IPS-NIHi11 (cell line): Measurements from ENCODE around the gene IREB2.
"Not testable (repeated sequence)": the region's sequence is repeated elsewhere in the genome, so short reads cannot be mapped to it uniquely, and the experiment has no call there.

Experiments
- DNase-seq: peaks from one replicate; pipeline ENCODE4 v3.0.0; 2012; ENCODE audit warnings: mixed read lengths, low spot score

Gene IREB2

DNA sequence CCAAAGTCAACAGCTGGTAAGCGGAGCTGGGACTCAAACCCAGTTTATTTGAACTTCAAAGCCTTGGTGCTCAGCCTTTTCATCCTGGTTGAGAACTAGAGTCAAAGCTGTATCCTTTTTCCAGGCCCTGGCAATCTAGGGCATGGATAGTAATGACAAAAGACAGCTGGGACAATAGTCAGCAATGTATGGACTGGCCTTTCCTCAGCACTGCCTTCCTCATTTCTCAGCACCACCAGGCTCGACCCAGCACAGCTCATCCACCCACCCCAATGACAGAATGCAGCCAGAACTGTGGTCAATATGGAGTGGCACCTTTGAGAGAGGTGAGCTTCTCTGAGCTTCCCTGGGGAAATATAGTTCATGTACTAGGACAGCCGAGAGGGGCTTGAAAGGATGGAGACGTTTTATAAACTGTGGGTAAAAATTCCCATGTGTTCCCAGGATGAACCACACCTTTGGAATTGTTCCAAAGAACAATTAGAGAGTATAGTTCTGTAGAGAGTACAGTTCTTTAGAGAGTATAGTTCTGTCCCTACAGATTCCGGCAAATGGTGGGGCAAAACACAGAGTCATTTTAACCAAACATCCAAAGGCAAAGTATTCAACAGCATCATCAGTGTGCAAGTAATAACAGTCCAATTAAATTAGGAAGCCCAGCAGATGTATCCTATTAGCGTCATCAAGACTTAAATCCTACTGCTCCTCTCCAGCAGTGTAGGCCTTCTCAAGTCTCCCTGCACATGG, 30.2 kb upstream of the IREB2 start:
- DNase-seq = no peak

- DNase-seq = no peak
Measured at GRCh38 chr15:78408355-78408640, 29.7 kb upstream of the IREB2 start.

DNA sequence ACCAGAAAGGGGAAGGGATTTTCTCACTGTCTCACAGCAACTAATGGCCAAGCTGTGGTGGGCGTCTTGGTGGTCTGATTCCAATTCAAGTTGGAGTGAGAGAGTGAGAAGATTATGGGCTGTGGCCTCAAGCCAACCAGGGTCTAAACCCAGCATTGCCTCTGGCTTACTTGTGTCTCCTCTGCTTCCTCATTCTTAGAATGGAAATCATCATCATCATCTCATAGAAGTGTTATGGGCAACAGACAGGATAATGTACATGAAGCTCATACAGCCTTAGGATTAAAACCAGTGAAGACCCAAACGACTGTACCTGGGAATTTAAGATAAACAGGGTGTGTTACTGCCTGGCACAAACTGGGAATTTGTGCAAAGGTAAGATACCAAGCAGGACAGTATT, 29.1 kb upstream of the IREB2 start:
- no peak for DNase-seq

- DNase-seq = no peak
Measured at GRCh38 chr15:78411061-78411460, 27.0 kb upstream of the IREB2 start.

GRCh38 chr15:78414621-78415250, 23.3 kb upstream of the IREB2 start:
- DNase-seq = no peak

GRCh38 chr15:78415284-78415683, 22.7 kb upstream of the IREB2 start:
- no peak for DNase-seq

GRCh38 chr15:78417754-78418630, 20.0 kb upstream of the IREB2 start:
- DNase-seq = no peak

- no peak for DNase-seq
Measured at GRCh38 chr15:78418686-78419085, 19.3 kb upstream of the IREB2 start.

- DNase-seq = no peak
Measured at GRCh38 chr15:78419367-78419766, 18.6 kb upstream of the IREB2 start.

- DNase-seq = no peak
Measured at GRCh38 chr15:78420220-78420619, 17.8 kb upstream of the IREB2 start.

- DNase-seq = no peak
Measured at GRCh38 chr15:78420766-78421165, 17.2 kb upstream of the IREB2 start.

DNA sequence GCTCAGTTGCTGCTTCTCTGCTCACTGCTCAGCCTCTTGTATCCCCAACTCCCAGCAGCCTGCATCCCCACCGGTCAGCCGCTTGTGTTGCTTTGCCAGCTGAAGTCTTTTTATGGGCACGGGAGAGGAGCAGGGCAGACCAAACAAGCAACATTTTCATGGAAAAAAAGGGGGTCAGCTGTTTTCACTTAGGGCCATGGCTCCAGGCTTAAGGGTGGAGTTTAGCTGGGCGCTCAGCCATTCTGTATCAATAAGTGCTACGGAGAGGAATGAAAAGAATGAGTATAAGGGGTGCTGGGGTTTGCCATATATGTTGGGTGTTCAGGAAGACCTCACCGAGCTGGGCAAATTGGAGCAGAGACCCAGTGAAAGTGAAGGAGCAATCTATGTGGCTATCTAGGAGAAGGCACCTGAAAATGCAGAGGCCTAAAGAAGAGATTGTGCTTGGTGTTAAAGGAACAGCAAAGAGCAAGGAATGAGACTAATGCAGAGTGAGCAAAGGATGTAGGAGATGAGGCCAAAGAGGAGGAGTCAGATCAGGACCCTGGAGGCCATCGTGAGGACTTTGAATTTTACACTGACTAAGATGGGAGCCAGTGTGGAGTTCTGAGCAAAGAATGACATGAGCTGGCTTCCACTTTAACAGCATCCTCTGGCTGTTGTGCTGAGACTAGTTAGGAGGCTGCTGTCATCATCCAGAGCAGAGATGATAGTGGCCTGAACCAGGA, 16.6 kb upstream of the IREB2 start:
- no peak for DNase-seq

DNA sequence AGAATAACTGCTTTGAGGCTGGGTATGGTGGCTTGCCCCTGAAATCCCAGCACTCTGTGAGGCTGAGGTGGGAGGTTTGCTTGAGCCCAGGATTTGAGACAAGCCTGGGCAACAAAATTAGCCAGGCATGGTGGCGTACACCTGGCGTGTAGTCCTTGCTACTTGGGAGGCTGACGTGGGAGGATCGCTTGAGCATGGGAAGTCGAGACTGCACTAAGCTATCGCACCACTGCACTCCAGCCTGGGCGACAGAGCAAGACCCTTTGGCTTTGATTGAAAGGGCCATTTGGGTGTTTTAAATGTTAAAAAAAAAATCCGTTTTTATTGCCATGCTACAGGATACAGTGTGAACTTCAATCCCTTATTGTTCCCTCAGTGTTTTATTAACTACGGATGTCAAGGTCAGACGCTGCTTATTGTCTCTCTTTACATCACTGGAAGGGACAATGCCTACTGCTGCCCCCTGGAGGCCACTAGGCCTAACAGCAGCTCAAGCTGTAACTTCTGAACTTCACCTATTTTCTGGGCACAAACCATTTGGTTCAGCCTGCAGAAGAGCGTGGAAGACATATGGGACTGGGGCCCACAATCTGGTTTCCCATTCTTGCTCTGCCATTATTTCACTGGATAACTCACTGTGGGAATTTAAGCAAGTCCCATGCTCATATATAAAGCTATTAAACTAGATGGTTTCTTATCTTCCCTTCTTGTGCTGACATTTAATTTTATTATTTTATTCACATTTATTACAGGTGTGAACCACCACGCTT, 15.3 kb upstream of the IREB2 start:
- DNase-seq = peak; percentile 86

DNA sequence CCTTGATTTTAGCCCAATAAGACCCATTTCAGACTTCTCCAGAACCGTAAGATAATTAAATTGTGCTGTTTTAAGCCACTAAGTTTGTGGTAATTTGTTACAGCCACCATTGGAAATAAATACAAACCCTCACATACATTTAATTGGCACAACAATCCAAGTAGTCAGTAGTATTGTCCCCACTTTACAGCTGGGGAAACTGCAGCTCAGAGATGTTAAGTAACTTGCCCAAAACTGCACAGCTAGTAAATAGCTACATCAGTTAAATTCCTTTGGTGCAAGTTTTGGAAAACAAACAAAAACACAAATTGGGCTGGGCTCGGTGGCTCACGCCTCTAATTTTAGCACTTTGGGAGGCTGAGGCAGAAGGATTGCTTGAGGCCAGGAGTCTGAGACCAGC, 13.3 kb upstream of the IREB2 start:
- no peak for DNase-seq

GRCh38 chr15:78425643-78426042, 12.4 kb upstream of the IREB2 start:
- DNase-seq = no peak

- no peak for DNase-seq
Measured at GRCh38 chr15:78426300-78426699, 11.7 kb upstream of the IREB2 start.

- no peak for DNase-seq
Measured at GRCh38 chr15:78427953-78428352, 10.1 kb upstream of the IREB2 start.

- DNase-seq = no peak
Measured at GRCh38 chr15:78429477-78429876, 8.5 kb upstream of the IREB2 start.

GRCh38 chr15:78431955-78432354, 6.1 kb upstream of the IREB2 start:
- no peak for DNase-seq

DNA sequence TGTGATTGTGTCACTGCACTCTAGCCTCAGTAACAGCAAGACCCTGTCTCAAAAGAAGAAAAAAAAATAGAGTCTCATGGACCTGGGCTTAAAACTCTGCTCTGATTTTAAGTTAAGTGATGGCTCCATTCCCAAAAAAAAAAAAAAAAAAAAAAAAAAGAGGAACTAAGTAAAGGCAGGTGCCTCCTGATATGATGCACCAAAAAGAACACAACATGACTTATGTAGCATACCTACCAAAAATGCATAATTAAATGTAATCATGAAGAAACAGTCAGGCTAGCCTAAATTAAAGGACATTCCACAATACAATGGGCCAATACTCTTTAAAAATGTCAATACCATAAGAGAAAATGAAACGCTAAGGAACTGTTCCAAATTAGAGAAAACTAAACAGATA, 5.4 kb upstream of the IREB2 start:
- DNase-seq = no peak

DNA sequence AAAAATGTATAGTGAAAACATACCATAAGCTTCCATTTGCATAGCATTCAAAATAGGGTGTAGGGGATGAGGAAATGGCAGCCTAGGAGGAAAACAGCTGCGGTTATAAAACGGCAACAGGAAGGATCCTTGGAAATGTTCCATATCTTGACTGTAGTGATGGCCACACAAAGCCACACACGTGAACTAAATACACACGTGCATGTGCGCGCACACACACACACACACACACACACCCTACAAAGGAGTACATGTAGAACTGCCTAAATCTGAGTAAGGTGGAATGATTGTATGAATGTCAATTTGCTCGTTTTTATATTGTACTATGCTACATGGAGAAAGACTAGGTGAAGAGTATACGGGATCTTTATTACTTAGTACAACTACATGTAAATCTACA, 3.9 kb upstream of the IREB2 start:
- no peak for DNase-seq

DNA sequence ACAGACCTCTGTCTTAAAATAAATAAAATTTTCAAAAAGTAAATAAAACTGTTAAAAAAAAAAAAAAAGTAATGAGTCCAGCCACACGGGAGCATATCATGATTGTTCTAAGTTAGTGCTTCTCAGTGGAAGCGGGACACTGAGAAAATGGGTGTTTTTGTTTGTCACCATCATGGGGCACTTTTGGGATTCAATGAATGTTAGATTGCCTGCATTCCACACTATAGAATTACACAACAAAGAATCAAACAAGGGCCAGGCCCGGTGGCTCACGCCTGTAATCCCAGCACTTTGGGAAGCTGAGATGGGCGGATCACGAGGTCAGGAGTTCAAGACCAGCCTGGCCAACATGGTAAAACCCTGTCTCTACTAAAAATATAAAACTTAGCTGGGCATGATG, 3.3 kb upstream of the IREB2 start:
- DNase-seq = not testable (repeated sequence)
